Retinal pigment epithelial cell (primary cell): ENCODE measurements around the gene BLVRB.
"Not testable (repeated sequence)": the region's sequence is repeated elsewhere in the genome, so short reads cannot be mapped to it uniquely, and the experiment has no call there.

Experiments
- DNase-seq: peaks from one replicate; pipeline ENCODE4 v3.0.0-alpha.2; 2010; ENCODE audit warnings: low read depth
- H3K4me3 ChIP-seq: 2 replicates; pipeline ENCODE4 v1.5.1; 2011; ENCODE audit warnings: mild to moderate bottlenecking, low read length, control low read depth, moderate library complexity
- TF ChIP-seq, protein P1 (sequence below): conservative IDR thresholded peaks from 2 replicates; pipeline ENCODE4 v1.5.1; 2011; ENCODE audit warnings: low read depth, low read length, control low read depth, inconsistent platforms

BLVRB gene

DNA sequence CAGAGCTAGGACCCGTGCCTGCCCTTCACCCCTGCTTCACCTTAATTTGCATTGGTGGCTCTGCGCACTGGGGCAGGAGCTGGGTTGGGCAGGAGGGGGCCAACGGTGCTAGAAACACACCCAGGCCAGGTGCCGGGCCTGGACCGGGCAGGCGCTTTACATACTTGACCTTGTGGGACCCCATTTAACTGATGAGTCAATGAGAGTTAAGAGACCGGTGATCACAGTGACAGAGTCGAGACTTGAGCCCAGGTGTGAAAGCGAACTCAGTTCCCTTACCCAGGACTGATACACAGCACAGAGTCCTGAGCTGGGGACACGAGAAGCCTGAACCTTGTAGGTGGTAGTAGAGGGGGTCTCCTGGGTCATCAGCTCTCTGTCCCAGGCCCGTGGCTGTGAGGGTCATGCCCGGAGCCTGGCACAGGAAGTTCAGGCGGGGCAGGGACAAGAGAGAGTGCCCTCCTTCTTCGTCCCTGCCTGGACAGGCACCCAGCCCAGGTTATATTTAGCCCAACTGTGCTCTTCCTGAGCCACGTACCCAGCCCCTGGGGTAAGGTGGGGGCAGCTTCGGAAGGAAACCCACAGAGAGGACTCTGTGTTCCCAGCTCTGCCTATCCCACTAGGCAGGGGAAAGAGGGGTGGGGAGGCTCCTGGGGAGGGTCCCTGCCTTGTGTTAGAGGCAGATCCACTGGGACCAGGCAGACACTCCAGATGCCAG is 54.3 kb downstream of the BLVRB start:
- DNase-seq: no peak
- TF ChIP-seq, protein P1, sequence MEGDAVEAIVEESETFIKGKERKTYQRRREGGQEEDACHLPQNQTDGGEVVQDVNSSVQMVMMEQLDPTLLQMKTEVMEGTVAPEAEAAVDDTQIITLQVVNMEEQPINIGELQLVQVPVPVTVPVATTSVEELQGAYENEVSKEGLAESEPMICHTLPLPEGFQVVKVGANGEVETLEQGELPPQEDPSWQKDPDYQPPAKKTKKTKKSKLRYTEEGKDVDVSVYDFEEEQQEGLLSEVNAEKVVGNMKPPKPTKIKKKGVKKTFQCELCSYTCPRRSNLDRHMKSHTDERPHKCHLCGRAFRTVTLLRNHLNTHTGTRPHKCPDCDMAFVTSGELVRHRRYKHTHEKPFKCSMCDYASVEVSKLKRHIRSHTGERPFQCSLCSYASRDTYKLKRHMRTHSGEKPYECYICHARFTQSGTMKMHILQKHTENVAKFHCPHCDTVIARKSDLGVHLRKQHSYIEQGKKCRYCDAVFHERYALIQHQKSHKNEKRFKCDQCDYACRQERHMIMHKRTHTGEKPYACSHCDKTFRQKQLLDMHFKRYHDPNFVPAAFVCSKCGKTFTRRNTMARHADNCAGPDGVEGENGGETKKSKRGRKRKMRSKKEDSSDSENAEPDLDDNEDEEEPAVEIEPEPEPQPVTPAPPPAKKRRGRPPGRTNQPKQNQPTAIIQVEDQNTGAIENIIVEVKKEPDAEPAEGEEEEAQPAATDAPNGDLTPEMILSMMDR: no peak
- no peak overlapping the region for H3K4me3 ChIP-seq

DNA sequence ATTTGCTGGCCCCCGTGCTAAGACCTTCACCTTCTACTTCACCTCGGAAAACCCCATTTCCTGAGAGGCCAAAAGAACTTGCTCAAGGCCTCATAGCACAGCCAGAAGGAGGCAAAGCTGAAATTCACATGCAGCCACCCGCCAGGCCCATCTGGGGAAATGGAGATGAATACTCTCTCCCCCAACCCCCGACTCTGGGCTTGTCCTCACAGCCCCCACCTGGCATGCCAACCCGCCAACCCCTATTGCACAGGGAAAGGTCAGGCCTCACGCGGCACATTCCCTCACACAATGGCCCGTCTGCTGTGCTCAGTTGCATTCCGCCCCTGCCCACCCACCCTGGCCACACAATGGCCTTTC is 55.5 kb downstream of the BLVRB start:
- no peak overlapping the region for H3K4me3 ChIP-seq
- no peak for DNase-seq
- TF ChIP-seq, protein P1: no peak

DNA sequence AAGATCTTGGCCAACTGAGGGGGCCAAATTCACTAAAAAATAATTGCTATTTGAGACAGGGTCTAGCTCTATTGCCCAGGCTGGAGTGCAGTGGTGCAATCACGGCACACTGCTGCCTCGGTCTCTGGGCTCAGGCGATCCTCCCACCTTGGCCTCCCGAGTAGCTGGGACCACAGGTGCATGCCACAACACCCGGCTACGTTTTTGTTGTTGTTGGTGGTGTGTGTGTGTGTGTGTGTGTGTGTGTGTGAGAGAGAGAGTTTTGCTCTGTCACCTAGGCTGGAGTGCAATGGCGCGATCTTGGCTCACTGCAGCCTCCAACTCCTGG is 57.0 kb downstream of the BLVRB start:
- H3K4me3 ChIP-seq, DNase-seq: not testable (repeated sequence)

DNA sequence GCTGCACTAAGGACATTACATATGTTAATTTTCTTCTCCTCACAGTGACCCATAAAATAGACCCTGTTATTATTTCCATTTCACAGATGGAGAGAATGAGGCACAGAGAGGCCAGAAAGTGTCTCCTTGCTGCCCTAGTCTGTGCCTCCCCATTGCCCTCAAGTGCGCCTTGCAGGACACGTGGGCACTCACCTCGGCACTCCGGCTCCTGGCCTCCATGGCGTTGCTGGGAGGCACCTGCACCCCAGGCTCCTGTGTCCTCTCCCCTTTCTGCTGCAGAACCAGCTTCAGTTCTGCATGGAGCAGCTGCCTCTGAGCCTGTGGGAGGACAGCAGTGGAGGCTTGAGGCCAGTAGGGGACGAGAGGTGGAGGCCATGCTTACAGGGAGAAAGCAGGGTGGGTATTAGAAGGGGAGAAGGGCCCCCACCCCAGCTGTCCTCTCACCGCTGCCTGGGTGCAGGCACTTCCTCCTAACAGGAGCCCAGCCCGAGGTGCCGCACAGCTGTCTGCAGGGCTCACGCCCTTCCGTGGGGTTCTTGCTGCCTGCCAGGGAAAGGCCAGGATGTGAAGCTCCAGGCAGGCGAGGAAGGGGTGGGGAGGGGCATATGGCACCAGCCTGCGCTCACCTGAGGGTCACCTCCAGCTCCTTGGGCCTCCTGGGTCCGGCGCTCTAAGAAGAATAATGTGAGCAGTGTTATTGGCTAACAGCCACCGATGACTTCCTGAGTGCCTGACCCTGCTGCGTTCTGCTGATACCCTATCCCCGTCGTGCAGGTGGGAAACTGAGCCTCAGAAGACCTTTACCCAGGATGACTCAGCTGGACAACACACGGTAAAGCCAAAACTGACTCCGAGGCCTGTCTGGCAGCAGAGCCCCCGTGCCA is 57.6 kb downstream of the BLVRB start:
- TF ChIP-seq, protein P1: no peak
- H3K4me3 ChIP-seq: no peak overlapping the region
- no peak for DNase-seq

DNA sequence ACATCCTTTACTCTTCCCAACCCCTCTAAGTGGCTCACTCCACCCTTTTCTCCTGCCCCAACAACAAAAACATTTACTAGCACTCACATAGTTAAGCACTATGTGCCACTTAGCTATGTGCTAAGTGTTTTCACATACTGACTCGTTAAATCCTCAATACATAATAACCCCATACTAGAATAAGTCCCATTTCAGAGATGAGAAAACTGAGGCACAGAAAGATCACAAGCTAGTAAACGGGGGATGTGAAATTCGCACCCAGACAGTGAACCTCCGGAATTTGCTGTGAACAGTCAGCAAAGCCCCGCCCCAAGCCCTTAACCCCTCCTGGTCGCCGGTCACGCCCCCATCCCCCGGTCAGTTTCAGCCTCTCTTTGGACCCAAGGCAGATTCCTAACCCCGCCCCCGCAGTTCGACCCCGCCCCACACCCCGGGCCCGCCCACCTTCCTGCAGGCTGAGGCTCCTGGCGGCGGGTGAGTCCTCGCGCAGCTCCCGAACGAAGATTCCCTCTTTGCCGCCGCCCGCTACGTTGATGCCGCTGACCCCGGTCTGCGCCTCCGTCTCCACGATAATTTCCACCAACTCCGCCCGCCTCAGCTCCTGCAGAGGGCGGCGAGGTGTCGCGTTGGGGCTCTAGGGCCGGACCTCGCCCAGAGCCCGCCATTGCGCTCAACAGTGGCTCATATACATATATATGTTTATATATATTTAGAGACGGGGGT is 62.1 kb downstream of the BLVRB start:
- peak overlapping the region; percentile 49 for H3K4me3 ChIP-seq
- DNase-seq: peak; percentile 49
- TF ChIP-seq, protein P1: no peak

DNA sequence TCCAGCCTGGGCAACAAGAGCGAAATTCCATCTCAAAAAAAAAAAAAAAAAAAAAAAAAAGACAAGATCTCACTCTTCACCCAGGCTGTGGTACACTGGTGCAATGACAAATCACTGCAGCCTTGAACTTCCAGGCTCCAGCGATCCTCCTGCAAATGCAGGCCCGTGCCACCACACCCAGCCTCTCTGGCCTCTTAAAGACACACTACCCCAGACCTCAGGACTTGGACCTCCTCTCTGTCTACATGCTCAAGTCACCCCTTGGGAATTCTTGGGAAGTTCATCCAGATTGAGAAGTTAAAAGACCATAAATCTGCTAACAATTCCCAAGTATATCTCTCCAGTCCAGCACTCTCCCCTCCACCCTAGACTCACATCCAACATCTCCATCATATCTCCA is 65.0 kb downstream of the BLVRB start:
- DNase-seq: no peak
- TF ChIP-seq, protein P1: no peak

DNA sequence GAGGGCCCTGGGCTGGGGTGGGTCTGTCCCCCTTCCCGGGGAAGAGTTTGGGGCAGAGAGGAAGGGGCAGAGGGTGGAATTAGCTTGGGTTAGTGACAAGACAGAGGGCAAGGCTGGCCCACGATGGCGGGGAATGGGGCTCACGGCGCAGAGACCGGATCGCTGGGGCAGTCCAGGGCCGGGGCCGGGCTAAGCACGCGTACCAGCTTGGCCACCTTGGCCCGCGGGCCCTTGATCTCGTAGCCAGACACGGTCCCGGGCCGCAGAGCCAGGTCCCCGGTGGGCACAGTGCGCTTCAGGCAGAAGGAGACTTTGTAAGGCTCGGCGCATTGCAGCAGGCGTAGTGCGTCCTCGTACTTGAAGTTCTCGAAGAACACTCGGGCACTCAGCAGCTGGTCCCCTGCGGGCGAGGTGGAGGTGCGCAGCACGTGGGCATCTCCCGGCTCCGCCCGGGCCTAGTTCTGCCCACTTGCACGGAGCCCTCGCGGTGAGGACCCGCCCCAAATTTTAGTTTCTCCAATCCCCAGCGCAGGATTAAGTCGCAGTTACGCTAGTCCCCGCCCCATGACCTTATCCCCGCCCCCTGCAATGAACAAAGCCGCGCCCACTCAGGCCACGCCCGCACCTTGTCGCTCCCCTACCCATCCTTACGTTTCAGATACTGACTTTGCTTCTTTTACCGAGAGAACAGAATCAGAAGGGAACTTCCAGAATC is 67.0 kb downstream of the BLVRB start:
- no peak for DNase-seq
- TF ChIP-seq, protein P1: no peak
- no peak overlapping the region for H3K4me3 ChIP-seq

More for the DNA sequence above, 65.0 kb downstream of the BLVRB start:
- no peak overlapping the region for H3K4me3 ChIP-seq
